GM12892 (cell line): ENCODE data around the gene RAP1GAP2.

Source experiments
- POLR2A ChIP-seq: IDR thresholded peaks from 2 replicates; pipeline ENCODE4 v1.6.1; 2011; ENCODE audit warnings: low read depth, low read length, control low read depth
- POLR2AphosphoS5 ChIP-seq: IDR thresholded peaks from 2 replicates; pipeline ENCODE4 v1.6.1; 2011; ENCODE audit warnings: low read depth, low read length, control low read depth
- TAF1 ChIP-seq: IDR thresholded peaks from 2 replicates; pipeline ENCODE4 v1.6.1; 2011; ENCODE audit warnings: low read depth, mild to moderate bottlenecking, control low read depth, low read length, borderline replicate concordance

- TF ChIP-seq POLR2A (no peak), POLR2AphosphoS5 (no peak), TAF1 (no peak)
Observed at GRCh38 chr17:2947588-2947950, 151.3 kb downstream of the RAP1GAP2 start.
